ENCODE measurements around the gene RNU6-9.

GRCh38 chr19:906480-906879 lies 13.2 kb downstream of the RNU6-9 start:
- TF ChIP-seq TCF7L2 (IDR thresholded peaks at IDR 0.05; ENCODE audit: borderline replicate concordance, low read depth, low read length) (no peak), ZNF670 (tag by site-specific recombination; IDR thresholded peaks at IDR 0.05; ENCODE audit: low read depth) (no peak), CTCF (tag by site-specific recombination; IDR thresholded peaks at IDR 0.05) (no peak), ZNF449 (tag by site-specific recombination; IDR thresholded peaks at IDR 0.05) (no peak), ZNF747 (tag by site-specific recombination; IDR thresholded peaks at IDR 0.05) (no peak), SALL2 (tag by site-specific recombination; IDR thresholded peaks at IDR 0.05; ENCODE audit: borderline replicate concordance) (no peak), ZNF830 (tag by site-specific recombination; IDR thresholded peaks at IDR 0.05; ENCODE audit: low read depth) (no peak), EGR2 (tag by site-specific recombination; IDR thresholded peaks at IDR 0.05; ENCODE audit: low read depth) (no peak), ZNF133 (tag by site-specific recombination; IDR thresholded peaks at IDR 0.05) (no peak), ZNF274 (IDR thresholded peaks at IDR 0.05; ENCODE audit: low read length) (no peak), ZNF274 (tag by site-specific recombination; IDR thresholded peaks at IDR 0.05; ENCODE audit: borderline replicate concordance) (no peak), ZNF280D (tag by site-specific recombination; IDR thresholded peaks at IDR 0.05) (no peak)
